Esophagus muscularis mucosa (tissue), 3 donors: ENCODE data around the gene HADHB.

Source experiments
- CTCF ChIP-seq, 3 experiments: fragments of 200-600 bp in 2 of 3; fragments of 450-650 bp in 1 of 3; sonication (generic) in 2 of 3; IDR thresholded peaks; one replicate each; pipeline ENCODE4 v1.5.1; 2017 to 2019; ENCODE audit warnings: antibody characterized with exemption in 3 of 3, mild to moderate bottlenecking in 2 of 3, moderate library complexity in 1 of 3
- POLR2A ChIP-seq: fragments of 450-650 bp; IDR thresholded peaks from one replicate; pipeline ENCODE4 v1.6.1; 2017; ENCODE audit warnings: antibody characterized with exemption, moderate library complexity, mild to moderate bottlenecking, low read depth
- POLR2AphosphoS5 ChIP-seq, 2 donors: sonication (generic); formaldehyde crosslinking; IDR thresholded peaks; one replicate each; pipeline ENCODE4 v1.6.1; 2017; ENCODE audit warnings: antibody characterized with exemption in 2 of 2

GRCh38 chr2:26292646-26293045 lies 47.9 kb downstream of the HADHB start:
- TF ChIP-seq CTCF (IDR thresholded peaks at IDR 0.05) (no peak), POLR2A (no peak), POLR2AphosphoS5 (IDR thresholded peaks at IDR 0.05) (no peak)
